Lung (tissue), 12 donors: ENCODE data around the gene WTIP. TPM values are rescaled to one million over a fixed set of nuclear protein-coding genes. Genes with fewer than 3 reads are reported as not detected.
A peak's percentile ranks its signal among the peaks of the same experiment; 100 is the strongest.

Experiments used
- ATAC-seq: fragments of 200-7000 bp; cut with Tn5 transposase; one replicate; pipeline ENCODE4 v1.9.1; 2020; ENCODE audit warnings: moderate number of reproducible peaks; ENCODE audit not compliant: insufficient read depth, low FRiP score
- DNase-seq, 3 donors: peaks; one replicate each; pipeline ENCODE4 v3.0.0-alpha.2; 2013 to 2017
- H3K27ac ChIP-seq, 2 donors: one replicate each; pipeline ENCODE4 v1.5.1; 2013; ENCODE audit warnings: mild to moderate bottlenecking in 2 of 2, moderate library complexity in 2 of 2, control low read depth in 1 of 2, inconsistent platforms in 1 of 2, low read depth in 1 of 2, low read length in 1 of 2
- H3K27me3 ChIP-seq, 3 donors: one replicate each; pipeline ENCODE4 v1.5.1; 2013; ENCODE audit warnings: low read length in 2 of 3; ENCODE audit not compliant: control insufficient read depth in 3 of 3, insufficient read depth in 3 of 3
- H3K36me3 ChIP-seq, 4 donors: one replicate each; pipeline ENCODE4 v1.5.1; 2013; ENCODE audit warnings: low read length in 4 of 4, mild to moderate bottlenecking in 1 of 4, moderate library complexity in 1 of 4; ENCODE audit not compliant: control insufficient read depth in 4 of 4, insufficient read depth in 4 of 4
- H3K4me1 ChIP-seq, 5 donors: one replicate each; pipeline ENCODE4 v1.5.1; 2013; ENCODE audit warnings: low read length in 5 of 5, mild to moderate bottlenecking in 2 of 5, moderate library complexity in 1 of 5; ENCODE audit not compliant: control insufficient read depth in 5 of 5, insufficient read depth in 5 of 5
- H3K4me3 ChIP-seq: one replicate; pipeline ENCODE4 v1.5.1; 2013; ENCODE audit warnings: mild to moderate bottlenecking, control low read depth, moderate library complexity
- H3K9ac ChIP-seq, 2 donors: one replicate each; pipeline ENCODE4 v1.5.1; 2013; ENCODE audit warnings: low read length in 2 of 2, control low read depth in 1 of 2; ENCODE audit not compliant: insufficient read depth in 1 of 2
- H3K9me3 ChIP-seq, 4 donors: one replicate each; pipeline ENCODE4 v1.5.1; 2013; ENCODE audit warnings: low read length in 3 of 4, mild to moderate bottlenecking in 1 of 4, moderate library complexity in 1 of 4; ENCODE audit not compliant: control insufficient read depth in 4 of 4, insufficient read depth in 3 of 4
- CTCF ChIP-seq: IDR thresholded peaks from 2 replicates; pipeline ENCODE4 v1.5.1; 2012; ENCODE audit warnings: mild to moderate bottlenecking; ENCODE audit errors: control extremely low read depth, extremely low read depth
- WGBS, 2 donors: extraction: QIAGEN DNeasy Blood & Tissue Kit; methylation state at CpG; one replicate each; pipeline ENCODE4 v1.1.7; 2013; 5-methylcytosine and 5-hydroxymethylcytosine counted together
- polyA plus RNA-seq, 2 donors: library from polyadenylated mRNA; stranded (reverse); fragments of 200-250 nt; gene quantifications; one replicate each; pipeline ENCODE4 v1.2.1, GENCODE V29; 2013
- total RNA-seq, 2 donors: library from RNA; depleted of rRNA in 1 of 2; stranded (reverse); fragments of >200 nt in 1 of 2; gene quantifications; one replicate each; pipeline ENCODE4 v1.2.1, GENCODE V29; 2014 to 2021
- donor health status: control.
- donor health status: control.
- donor health status: Bipolar disorder and iron deficiency.
- donor health status: healthy.
- donor health status: DM: yes; HTN: yes; CAD: no.

The WTIP gene
- total and polyA plus RNA-seq, 4 donors, result 6.4 to 31.9 (median 13.1) TPM

- 65 to 74% methylated on average over 6 of the region's 6 CpGs for WGBS, 2 donors
- ATAC-seq (no peak), DNase-seq (peak in 2 of 3 donors; percentile 11 to 14)
- Histone ChIP-seq H3K27ac (no peak overlapping the region), H3K9me3 (no peaks in the 10 kb centered on the region), H3K4me3 (no peak overlapping the region), H3K27me3 (peaks cover 0 to 7% (median 0%) of the 10 kb centered on the region in 3 donors), H3K36me3 (no peaks in the 10 kb centered on the region), H3K4me1 (no peaks in the 10 kb centered on the region), H3K9ac (no peak overlapping the region)
- no peak for TF ChIP-seq CTCF
Observed at GRCh38 chr19:34555447-34555846, 73.9 kb downstream of the WTIP start.

GRCh38 chr19:34556488-34556887 lies 74.9 kb downstream of the WTIP start:
- DNase-seq (peak in 1 of 3 donors; percentile 25), ATAC-seq (no peak)
- Histone ChIP-seq H3K4me1 (no peaks in the 10 kb centered on the region), H3K4me3 (no peak overlapping the region), H3K27me3 (peaks cover 0 to 7% (median 0%) of the 10 kb centered on the region in 3 donors), H3K27ac (no peak overlapping the region), H3K9me3 (no peaks in the 10 kb centered on the region), H3K9ac (no peak overlapping the region), H3K36me3 (no peaks in the 10 kb centered on the region)
- 2 to 7% methylated on average over 3 of the region's 3 CpGs for WGBS, 2 donors
- TF ChIP-seq CTCF, result no peak

- no peak overlapping the region for H3K4me3 ChIP-seq
- H3K9ac ChIP-seq, result no peak overlapping the region
- H3K27ac ChIP-seq, result no peak overlapping the region
- H3K9me3 ChIP-seq, result no peaks in the 10 kb centered on the region
- DNase-seq, result peak in 1 of 3 donors; percentile 4
- 76 to 87% methylated on average over 10 to 12 of the region's 12 CpGs for WGBS, 2 donors
- no peaks in the 10 kb centered on the region for H3K36me3 ChIP-seq
- H3K27me3 ChIP-seq, result peaks cover 0 to 3% (median 0%) of the 10 kb centered on the region in 3 donors
- ATAC-seq, result no peak
- no peak for TF ChIP-seq CTCF
- no peaks in the 10 kb centered on the region for H3K4me1 ChIP-seq
Observed at GRCh38 chr19:34559045-34559444, 77.5 kb downstream of the WTIP start.

- DNase-seq, result no peak
- H3K4me1 ChIP-seq, result no peaks in the 10 kb centered on the region
- H3K9ac ChIP-seq, result no peak overlapping the region
- H3K9me3 ChIP-seq, result no peaks in the 10 kb centered on the region
- 42 to 50% methylated on average over 6 of the region's 6 CpGs for WGBS, 2 donors
- no peak for TF ChIP-seq CTCF
- no peaks in the 10 kb centered on the region for H3K36me3 ChIP-seq
- H3K4me3 ChIP-seq, result no peak overlapping the region
- peaks cover 0 to 3% (median 0%) of the 10 kb centered on the region in 3 donors for H3K27me3 ChIP-seq
- no peak overlapping the region for H3K27ac ChIP-seq
- no peak for ATAC-seq
Observed at GRCh38 chr19:34560229-34560628, 78.7 kb downstream of the WTIP start.
